Epithelial cell of proximal tubule (primary cell): Measurements from ENCODE around the gene SLC25A29. TPM values are rescaled to one million over a fixed set of nuclear protein-coding genes. Genes with fewer than 3 reads are reported as not detected.

Source experiments
- DNase-seq: peaks from one replicate; pipeline ENCODE4 v3.0.0-alpha.2; 2011; ENCODE audit warnings: low read depth
- H3K4me3 ChIP-seq: 2 replicates; pipeline ENCODE4 v1.5.1; 2011; ENCODE audit warnings: low read depth, mild to moderate bottlenecking, low read length
- total RNA-seq: library from RNA; depleted of rRNA; stranded (reverse); fragments of >200 nt; gene quantifications from 2 replicates; pipeline ENCODE4 v1.2.3, GENCODE V29; 2015
- TF ChIP-seq, protein P1 (sequence below): conservative IDR thresholded peaks from 2 replicates; pipeline ENCODE4 v1.5.1; 2012; ENCODE audit warnings: low read depth, mild to moderate bottlenecking, low read length

Gene SLC25A29
- total RNA-seq, 1 donor from 2014 or later, result 106 TPM

- H3K4me3 ChIP-seq, result no peak overlapping the region
- DNase-seq, result no peak
- TF ChIP-seq, protein P1, sequence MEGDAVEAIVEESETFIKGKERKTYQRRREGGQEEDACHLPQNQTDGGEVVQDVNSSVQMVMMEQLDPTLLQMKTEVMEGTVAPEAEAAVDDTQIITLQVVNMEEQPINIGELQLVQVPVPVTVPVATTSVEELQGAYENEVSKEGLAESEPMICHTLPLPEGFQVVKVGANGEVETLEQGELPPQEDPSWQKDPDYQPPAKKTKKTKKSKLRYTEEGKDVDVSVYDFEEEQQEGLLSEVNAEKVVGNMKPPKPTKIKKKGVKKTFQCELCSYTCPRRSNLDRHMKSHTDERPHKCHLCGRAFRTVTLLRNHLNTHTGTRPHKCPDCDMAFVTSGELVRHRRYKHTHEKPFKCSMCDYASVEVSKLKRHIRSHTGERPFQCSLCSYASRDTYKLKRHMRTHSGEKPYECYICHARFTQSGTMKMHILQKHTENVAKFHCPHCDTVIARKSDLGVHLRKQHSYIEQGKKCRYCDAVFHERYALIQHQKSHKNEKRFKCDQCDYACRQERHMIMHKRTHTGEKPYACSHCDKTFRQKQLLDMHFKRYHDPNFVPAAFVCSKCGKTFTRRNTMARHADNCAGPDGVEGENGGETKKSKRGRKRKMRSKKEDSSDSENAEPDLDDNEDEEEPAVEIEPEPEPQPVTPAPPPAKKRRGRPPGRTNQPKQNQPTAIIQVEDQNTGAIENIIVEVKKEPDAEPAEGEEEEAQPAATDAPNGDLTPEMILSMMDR, result no peak
Measured at GRCh38 chr14:100282766-100283419, 23.4 kb downstream of the SLC25A29 start.

DNA sequence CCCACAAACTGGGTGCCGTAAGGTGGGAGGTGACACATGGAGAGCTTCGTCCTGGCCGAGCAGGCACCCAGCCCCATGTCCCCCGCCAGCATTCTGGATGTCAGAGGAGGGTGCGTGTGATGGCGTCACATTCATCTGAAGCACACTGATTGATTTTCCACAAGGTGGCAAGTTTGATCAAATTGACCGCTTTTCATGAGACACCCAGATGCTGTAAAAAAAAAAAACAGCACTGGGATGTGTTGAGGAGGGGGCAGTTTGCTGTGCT is 24.2 kb downstream of the SLC25A29 start:
- no peak overlapping the region for H3K4me3 ChIP-seq
- no peak for DNase-seq
- TF ChIP-seq, protein P1, result no peak

GRCh38 chr14:100281286-100282082 is 24.8 kb downstream of the SLC25A29 start:
- H3K4me3 ChIP-seq, result no peak overlapping the region
- no peak for DNase-seq
- TF ChIP-seq, protein P1, result no peak

DNA sequence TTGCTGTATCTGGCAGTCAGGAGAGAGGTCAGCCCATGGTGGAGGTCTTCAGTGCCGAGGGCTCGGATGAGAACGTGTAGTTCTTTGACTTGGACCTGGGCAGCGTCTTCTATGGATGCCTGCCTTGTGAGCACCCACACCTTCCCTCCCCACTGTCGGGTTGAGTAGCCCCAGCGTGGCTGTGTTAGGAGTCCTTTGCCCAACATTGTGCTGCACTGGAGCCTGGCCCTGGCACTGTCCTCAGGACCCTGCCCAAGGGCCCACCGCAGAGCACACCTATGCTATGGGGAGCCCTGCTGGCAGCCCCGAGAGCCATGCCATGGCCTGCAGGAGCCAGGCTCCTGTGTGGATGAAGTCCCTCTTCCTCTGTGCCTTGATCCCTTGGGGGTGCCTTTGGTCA is 26.7 kb downstream of the SLC25A29 start:
- TF ChIP-seq, protein P1, result no peak
- no peak overlapping the region for H3K4me3 ChIP-seq
- DNase-seq, result no peak

GRCh38 chr14:100279133-100279532 is 27.1 kb downstream of the SLC25A29 start:
- TF ChIP-seq, protein P1, result no peak
- no peak overlapping the region for H3K4me3 ChIP-seq
- DNase-seq, result no peak

DNA sequence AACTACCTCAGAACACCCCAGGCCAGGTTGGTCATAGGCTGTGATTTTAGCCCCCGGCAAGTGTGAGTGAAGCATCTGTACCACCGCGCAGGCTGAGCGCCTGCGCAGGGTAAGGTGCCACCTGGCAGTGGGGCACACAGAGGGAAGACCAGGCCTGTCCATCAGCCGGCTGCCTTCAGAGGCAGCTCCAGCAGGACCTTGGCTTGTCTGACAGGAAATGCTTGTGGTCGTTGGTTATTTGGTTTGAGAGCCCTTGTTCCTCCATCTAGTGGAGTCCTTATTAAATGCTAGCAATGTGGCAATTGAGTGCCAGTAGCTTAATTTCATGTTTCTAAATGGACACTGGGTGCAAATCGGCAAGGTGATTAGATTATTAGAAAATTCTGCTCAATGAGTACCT is 27.5 kb downstream of the SLC25A29 start:
- TF ChIP-seq, protein P1, result no peak
- no peak for DNase-seq
- H3K4me3 ChIP-seq, result no peak overlapping the region

GRCh38 chr14:100275214-100275613 is 31.0 kb downstream of the SLC25A29 start:
- TF ChIP-seq, protein P1, result no peak
- no peak for DNase-seq
- no peak overlapping the region for H3K4me3 ChIP-seq
